H4 (cell line): ENCODE data around the gene MYOF. TPM values are rescaled to one million over a fixed set of nuclear protein-coding genes. Genes with fewer than 3 reads are reported as not detected.
A peak's percentile ranks its signal among the peaks of the same experiment; 100 is the strongest.
"Not testable (repeated sequence)": the region's sequence is repeated elsewhere in the genome, so short reads cannot be mapped to it uniquely, and the experiment has no call there.

Source experiments
- DNase-seq: peaks from one replicate; pipeline ENCODE4 v3.0.0-alpha.2; 2015; ENCODE audit warnings: low spot score
- total RNA-seq: library from RNA; depleted of rRNA; stranded (reverse); fragments of >200 nt; shearing (Covaris generic); gene quantifications from 2 replicates; pipeline ENCODE4 v1.2.3, GENCODE V29; 2014

Gene MYOF
- total RNA-seq, 1 experiment from 2014 or later, result 30.2 TPM

DNA sequence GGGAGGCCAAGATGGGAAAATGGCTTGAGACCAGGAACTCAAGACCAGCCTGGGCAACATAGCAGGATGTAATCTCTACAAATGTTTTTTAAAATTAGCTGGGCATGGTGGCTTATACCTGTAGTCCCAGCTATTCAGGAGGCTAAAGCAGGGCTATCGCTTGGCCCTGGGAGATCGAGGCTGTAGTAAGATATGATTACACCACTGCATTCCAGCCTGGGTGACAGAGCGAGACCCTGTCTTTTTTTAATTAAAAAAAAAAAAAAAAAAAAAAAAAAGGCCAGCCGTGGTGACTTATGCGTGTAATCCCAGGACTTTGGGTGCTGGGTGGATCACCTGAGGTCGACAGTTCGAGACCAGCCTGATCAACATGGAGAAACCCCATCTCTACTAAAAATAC is 27.4 kb downstream of the MYOF start:
- DNase-seq, result no peak

DNA sequence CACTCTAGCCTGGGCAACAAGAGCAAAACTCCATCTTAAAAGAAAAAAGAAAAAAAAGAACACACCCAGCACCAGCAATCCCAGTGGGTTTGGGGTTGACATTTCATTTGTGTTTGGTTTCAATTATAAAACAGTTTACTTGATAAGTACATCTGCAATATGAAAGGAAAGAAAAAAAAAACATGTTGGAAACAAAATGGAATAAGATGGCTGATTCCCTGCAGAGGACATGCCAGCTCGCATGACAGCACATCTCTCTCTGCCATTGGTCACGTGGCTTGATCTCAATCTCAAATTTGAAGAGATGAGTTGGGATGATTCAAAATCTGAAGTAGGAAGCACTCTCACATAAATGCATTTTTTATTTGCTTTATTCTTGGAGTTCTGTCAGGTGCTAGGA is 28.0 kb downstream of the MYOF start:
- DNase-seq, result no peak

DNA sequence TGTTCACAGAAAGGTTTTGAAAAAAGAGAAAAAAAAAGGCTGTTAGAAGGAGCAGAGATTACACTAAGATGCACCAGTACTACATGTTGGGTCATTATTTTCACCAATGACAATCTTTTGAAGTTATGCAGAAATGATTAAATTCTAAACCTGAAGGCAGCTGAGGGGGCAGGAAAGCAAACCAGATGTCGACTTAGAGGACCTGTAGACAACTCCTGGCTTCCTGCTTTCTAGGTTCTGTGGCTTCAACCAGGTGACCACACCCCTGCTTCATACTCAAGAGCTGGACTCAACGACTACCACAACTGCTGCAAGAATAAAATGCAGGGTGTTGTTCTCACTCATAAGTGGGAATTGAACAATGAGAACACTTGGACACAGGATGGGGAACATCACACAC is 30.0 kb downstream of the MYOF start:
- DNase-seq, result no peak

DNA sequence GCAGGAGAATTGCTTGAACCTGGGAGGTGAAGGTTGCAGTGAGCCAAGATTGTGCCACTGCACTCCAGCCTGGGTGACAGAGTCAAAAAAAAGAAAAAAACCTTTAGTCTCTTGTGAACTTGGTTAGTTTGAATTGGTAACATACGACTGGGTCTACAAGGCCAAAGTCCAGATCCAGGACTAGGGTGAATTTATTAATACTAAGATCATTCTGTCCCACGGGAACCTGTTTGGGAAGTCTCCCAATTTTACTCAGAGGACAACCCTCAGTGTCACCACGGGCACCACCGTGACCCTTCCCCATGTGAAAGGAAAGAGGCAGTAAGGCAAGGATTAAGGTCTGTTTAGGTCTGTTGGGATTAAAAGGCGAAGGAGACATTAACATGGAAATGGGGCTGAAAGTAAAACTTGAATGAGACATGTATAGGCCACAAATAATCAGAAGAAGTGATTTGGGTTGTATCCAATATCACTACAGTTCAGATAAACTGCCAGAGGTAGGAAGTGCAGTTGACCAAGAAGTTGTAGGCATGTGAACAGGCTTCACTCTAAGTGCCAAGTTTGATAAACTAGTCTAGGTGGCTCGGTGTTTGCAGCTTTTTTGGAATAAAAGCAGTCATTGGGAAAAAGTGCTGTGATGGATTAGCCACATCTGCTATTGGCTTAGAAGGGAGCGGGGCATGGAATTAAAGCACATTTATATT is 30.7 kb downstream of the MYOF start:
- no peak for DNase-seq

DNA sequence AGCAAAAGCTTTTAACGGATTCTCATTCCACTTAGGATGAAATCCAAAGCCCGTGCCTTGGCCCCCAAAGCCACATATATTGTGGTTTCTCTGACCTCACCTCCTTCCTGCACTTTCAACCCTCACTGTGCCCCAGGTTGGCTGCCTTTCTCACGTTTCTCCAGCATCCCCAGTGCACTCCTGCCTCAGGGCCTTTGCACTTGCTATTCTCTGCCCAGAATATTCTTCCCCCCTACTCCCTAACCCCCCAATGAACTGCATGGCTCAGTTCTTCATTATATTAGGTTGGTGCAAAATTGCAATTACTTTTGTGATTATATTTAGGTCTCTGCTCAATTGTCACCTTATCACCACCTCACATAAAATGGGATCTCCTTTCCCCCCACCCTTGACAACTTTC is 34.2 kb downstream of the MYOF start:
- DNase-seq, result no peak

DNA sequence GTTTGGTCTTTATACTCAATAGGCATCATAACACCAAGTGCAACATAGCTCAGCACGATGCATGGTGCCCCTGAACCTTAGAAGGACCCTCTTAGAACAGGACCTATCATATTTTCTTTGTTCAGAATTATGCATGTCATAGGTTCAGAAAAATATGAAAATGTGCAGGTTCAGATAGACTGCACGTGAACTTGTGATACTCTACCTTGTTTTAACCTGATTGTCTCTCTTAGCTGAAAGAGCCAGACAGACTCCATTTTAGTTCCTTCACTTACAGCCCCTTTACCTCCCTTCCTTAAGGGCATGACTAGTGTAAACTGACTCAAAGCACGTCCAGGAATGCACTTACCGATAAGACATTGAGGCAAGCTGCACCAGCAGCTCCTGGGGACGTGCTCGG is 35.1 kb downstream of the MYOF start:
- DNase-seq, result no peak

DNA sequence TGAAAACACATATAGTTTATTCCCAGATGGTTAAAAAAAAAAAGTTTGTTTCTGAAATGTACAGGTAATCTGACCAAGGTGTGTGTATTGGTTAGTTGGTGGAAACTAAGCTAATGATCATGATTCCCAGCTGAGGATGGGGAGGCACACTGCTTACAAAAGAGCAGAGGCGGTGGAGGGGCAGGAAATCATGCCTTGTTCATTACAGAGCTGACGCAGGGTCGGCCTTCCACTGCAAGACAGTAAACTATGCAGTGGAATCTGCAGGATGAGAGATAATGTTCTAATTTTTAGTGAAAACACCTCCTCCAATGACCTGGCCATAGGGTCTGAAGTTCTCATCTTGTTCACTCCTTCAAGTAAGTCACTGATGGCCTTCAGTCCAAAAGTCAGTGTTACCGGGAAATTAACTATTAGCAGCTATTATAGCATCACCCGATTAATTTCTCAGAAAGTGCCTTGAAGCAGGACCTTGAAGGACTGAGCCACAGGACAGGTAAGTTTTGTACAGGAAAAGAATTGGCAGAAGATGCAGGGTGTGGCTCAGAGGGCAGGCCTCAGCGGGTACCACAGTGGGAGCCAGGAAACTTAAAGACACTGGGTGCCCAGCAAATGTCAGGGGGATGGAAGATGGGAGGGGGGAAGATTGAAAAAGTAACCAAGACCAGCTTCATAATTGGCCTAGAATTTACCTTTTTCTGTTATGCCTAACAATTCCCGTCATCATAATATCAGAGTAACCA is 36.0 kb downstream of the MYOF start:
- no peak for DNase-seq

DNA sequence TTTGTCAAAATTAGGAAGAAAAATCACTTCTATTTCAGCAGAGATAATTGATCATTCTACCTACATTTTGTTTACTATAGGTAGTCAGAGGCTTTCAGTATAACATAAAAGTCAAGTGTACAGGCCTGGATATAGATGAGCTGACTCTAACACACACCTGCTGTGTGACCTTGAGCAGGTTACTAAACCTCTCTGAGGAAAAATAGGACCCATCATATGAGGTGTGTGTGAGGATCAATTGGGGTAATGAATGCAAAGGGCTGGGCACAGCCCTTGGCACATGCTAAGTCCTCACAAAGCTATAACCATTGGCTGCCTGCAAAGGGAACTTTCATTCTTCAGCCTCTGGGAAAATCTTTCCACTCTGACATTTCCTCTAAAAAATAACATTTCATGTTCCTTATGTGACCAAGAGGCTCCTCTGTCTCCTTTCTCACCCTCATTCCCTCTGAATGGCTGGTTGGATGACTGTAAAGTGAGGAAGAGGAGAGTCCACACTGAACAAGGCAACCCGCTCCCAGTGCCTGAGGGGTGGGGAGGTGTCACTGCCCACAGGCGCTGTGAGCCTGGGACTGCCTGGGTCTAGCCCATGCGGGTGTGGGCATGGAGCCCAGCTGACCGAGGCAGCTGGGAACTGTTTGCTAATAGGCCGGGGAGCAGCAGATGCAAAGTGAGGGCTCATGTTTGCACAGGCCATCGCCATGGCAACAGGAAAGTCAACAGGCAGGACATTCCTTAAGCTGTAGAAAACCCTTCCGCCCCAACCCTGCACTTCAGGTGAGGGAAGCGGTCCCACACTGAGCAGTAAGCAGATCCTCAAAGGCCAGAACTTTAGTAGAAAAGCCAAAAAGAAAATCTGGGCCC is 36.8 kb downstream of the MYOF start:
- peak; percentile 97 for DNase-seq

DNA sequence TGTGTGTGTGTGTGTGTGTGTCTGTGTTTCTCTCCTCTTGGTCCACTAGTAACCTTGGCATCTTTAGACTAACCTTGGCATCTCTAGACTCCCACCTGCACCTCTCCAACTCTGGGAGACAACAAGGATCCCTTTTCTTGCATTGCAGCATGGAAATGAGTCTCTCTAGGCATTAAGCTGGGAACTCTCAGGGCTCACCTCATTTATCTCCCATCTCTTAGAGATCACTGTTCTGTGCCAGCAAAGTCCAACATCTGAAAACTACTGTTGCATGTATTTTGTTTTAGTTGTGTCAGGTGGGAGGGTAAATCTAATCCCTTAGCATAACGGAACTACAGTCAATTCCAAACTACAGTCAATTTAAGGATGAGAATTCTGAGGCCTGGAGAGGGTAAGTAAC is 38.7 kb downstream of the MYOF start:
- DNase-seq, result no peak

DNA sequence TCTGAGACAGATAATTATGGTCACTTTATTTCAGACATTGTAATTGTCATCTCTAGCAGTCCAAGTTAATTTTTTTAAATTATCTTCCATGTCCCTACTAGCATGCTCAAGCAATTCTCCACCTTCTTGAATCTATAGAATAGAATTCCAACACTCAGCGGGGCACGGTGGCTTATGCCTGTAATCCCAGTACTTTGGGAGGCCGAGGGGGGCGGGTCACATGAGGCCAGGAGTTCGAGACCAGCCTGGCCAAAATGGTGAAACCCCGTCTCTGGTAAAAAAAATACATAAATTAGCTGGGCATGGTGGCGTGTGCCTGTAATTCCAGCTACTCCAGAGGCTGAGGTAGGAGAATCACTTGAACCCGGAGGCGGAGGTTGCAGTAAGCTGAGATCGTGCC is 39.4 kb downstream of the MYOF start:
- not testable (repeated sequence) for DNase-seq

DNA sequence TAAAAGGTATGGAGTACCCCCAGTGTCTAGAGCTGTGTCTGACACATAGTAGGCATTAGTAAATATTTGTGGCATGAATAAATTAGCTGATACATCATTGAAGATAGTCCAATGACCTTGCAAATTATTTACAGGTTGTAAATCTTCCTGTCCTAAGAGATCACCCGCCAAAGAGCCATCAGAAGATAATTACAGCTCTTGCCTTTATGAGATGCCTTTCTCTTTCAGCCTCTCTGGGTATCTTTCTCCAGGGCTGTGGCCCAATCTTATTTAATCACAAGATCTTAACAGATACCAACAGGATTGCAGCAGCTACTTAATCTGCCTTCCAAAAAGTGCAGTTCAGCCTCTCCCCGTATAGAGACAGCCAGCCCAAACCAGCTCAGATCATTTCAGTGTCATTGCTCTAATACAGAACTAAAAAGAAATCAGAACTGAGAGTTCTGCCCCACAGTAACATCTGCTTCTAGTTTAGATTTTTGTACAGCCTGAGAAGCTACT is 41.5 kb downstream of the MYOF start:
- DNase-seq, result no peak

DNA sequence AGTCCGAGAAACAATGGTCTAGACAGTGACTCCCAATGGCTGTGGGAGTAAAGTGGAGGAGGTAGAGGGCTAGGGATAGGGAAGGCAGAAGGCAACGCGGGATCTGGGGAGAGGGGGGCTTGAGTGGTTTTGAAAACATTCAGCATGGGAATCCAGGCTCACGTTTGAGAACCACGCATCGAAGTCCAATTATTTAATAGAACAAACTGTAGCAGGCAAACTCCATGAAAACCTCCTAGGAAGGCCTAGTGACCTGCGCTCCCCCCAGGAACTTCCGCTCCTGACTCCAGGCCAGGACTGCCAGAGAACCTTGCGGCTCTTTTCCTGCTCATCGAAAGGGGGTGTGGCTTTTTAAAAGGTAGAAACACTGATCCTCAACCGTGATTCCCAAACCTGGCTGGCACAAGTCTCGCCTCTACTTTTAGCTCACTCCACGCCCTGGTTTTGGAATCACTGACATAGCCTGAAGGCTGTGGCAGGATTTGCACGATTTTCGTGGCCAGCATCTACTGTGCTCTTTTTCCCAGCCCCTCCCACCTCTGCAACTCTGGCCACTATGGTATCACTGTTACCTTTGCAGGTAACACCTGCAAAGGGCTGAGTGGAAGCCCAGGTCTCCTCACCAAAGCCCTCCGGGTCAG is 43.4 kb downstream of the MYOF start:
- no peak for DNase-seq

DNA sequence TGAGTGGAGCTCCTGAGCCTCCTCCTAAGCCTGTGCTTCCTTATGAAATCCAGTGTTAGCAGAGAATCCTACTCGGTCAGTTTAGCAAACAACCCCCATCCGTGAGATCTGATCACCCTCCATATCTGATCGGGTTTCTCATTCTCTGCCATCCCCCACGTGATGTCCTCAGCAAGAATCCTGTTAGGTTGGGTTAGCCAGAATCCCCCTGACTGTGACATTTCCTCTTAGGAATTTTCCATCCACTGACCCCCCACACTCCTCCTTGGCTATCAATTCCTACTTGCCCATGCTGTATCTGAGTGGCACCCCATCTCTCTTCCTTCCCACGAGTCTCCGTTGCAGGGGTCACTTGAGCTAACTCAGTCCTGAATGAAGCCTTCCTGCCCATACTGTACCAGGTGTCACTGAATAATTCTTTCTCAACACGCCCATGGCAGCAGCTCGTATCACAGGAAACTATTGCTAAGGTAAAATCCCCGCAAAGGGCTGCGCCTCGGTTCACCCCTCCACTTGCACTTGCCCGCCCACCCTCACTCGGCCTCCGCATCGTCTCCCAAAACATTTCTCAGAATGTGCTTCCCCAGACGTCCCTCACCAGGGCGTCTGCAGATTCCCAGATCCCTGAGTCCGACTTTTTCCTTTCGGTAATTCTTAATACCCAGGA is 44.1 kb downstream of the MYOF start:
- DNase-seq, result no peak

DNA sequence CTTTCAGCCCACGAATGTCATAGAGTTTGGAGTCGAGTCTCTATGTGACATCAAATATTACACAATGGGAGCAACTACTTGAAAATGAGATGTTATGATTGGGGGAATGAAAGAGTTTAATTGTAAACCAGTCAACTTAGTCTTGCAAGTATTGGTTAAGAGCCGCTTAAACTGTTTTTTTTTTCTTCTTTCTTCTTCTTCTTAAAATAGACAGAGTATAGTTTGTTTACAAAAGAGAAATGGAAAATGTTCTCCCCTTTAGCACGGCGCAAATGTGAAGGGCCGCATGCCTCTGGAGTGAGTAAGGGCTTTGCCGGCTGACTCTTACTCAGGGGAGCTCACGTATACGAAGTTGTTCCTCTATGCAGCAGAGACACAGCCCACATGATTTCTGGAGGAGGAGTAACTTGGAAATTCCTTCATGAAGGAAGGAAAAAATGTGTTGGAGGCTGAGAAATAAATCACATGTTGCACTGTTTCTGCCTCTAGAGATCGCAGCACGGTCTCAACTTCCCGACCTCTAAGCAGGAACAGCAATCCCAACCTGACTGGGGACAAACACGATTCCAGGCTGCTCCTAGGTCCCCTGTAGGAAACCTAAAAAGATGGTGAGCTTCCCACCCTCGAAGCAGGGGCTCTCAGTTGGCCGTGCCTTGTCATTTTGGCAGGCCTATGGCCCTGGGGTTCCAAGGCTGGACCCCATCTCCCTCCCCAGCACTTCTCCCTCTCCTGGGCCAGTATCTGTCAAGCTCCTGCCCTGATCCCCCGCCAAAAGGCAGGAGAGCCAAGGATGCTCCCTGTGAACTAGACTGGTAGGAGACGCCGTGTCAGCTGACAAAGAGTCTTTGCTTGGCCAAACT is 44.8 kb downstream of the MYOF start:
- peak; percentile 99 for DNase-seq

DNA sequence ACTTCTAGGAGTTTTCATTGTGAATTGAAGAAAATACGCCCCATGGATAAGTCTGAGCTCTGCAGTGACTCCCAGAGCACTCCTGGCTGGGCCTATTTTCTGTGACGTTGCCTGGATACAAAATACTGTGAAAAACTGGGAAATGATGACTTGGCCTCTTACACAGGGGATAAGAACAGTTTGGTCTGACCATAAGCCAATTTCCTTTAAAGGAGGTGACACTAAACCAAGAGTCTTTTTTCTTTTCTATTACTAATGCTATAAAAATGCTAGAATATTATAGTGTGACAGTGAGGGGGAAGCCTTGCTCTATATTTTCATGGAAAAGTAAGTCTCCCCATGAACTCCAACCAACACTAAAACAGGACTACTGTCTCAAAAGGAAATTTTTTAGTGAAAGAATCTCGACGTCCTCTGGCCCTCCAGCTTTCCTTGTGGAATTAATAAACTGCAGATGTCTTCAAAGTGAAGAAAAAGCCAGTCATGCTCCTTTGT is 45.5 kb downstream of the MYOF start:
- DNase-seq, result peak; percentile 88

DNA sequence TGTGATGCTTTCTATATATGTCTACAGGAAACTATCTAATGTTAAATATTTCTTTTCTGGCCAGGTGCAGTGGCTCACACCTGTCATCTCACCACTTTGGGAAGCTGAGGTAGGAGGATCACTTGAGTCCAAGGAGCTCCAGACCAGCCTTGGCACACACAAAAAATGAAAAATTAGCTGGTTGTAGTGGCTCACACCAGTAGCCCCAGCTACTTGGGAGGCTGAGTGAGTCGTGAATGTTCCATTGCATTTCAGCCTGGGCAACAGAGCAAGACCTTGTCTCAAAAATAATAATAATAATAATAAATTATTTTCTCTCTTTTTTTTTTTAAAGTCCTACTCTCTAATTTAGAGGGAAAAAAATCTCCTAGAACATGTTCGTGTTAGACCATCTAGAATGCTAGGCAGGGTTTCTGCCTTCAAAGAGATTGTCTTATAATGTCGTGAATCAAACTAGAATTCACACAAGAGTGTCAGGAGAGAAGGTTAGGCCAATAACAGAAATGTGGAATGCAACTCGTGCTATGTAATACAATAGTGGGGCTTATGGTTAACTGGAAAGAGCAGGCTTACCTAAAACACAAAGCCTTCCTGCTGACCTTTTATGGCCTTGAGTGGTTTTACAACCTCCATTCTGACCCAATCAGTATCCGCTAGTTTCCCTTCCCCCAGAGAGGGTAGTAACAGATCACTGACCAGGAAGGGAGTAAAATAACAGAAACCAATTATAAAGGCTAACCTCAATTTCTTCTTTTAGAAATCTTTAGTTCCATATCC is 46.3 kb downstream of the MYOF start:
- peak; percentile 72 for DNase-seq

DNA sequence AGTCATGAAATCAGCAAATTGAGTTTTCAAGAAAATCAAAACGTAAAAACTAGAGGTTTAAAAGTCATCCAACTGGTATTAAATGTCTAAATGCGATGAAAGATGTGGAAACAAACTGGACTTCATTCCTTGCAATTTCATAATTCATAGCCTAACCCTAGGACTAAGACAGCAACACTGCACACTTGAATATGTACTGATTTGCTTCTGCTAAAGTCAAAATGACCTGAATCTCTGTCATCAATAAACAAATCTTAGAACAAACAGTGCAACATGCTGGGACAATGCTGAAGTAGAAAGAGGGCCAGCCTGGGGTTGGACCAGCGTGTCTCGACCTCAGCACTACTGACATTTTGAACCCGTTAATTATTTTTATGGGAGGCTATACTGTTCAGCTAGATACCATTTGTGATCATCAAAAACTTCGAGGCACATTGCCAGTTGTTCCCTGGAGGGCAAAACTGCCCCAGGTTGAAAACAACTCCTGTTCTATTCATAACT is 47.1 kb downstream of the MYOF start:
- no peak for DNase-seq

DNA sequence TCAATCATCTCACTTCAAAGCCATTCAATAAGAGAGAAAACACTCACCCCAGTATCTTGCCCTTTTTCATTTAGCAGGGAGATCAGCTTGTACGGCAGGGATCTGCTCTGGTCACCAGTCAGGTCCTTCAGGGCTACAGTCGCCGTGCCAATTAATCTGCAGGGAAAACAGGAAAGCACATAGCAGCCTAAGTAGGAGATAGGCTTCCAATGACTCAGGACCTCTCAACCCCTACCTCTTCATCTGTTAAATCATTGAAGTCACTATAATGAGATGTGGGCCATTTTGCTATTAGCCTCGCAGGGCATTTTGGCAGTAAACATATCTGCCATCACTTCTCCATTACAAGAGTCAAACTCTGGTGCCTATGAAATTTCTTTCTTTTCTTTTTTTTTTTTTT is 50.8 kb downstream of the MYOF start:
- DNase-seq, result no peak

DNA sequence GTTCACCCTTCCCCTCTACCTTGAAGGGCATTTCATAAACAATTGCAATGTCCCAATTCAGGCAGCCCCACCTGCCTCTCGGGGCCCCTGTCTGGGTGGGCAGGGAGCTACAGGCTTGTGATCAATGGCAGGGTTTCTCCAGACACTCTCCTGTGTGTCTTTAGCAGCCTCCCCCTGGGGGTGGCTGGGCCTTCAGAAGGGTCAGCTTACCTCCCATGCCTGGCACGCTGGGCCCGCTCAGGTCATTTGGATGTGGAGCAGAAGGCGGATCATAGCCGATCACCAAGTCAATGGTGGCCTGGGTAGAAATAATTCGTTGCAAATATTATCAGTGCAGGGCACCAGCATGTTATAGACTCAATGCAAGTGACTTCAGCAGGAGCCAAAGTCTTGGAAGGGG is 56.3 kb downstream of the MYOF start:
- DNase-seq, result no peak
